Breast epithelium (tissue), 4 donors: ENCODE results near the gene TIE1. TPM values are rescaled to one million over a fixed set of nuclear protein-coding genes. Genes with fewer than 3 reads are reported as not detected.
A peak's percentile ranks its signal among the peaks of the same experiment; 100 is the strongest.
"Not testable (repeated sequence)": the region's sequence is repeated elsewhere in the genome, so short reads cannot be mapped to it uniquely, and the experiment has no call there.

Experiments used
- DNase-seq, 2 donors: peaks; one replicate each; pipeline ENCODE4 v3.0.0-alpha.2; 2019; ENCODE audit warnings: low spot score in 2 of 2
- H3K27ac ChIP-seq, 2 donors: fragments of 200-600 bp; sonication (generic) in 1 of 2; one replicate each; pipeline ENCODE4 v1.5.1; 2016 to 2019; ENCODE audit warnings: mild to moderate bottlenecking in 1 of 2
- H3K27me3 ChIP-seq, 2 donors: fragments of 200-600 bp; sonication (generic) in 1 of 2; one replicate each; pipeline versions ENCODE4 v1.5.1 to v1.6.0; 2017 to 2019; ENCODE audit warnings: control low read depth in 1 of 2, mild to moderate bottlenecking in 1 of 2
- H3K36me3 ChIP-seq: fragments of 200-600 bp; one replicate; pipeline ENCODE4 v1.5.1; 2019
- H3K4me1 ChIP-seq, 2 donors: fragments of 200-600 bp; sonication (generic); one replicate each; pipeline ENCODE4 v1.5.1; 2016 to 2019; ENCODE audit warnings: control low read depth in 1 of 2
- H3K4me3 ChIP-seq, 3 donors: fragments of 200-600 bp; sonication (generic); 1 replicate in 2 of 3; 2 replicates in 1 of 3; pipeline ENCODE4 v1.5.1; 2016 to 2019; ENCODE audit warnings: mild to moderate bottlenecking in 3 of 3, moderate library complexity in 2 of 3
- H3K9me3 ChIP-seq, 2 donors: fragments of 200-600 bp; sonication (generic) in 1 of 2; one replicate each; pipeline ENCODE4 v1.5.1; 2016 to 2019; ENCODE audit warnings: control low read depth in 1 of 2
- POLR2A ChIP-seq: fragments of 450-650 bp; IDR thresholded peaks from one replicate; pipeline ENCODE4 v1.6.1; 2016; ENCODE audit warnings: antibody characterized with exemption, mild to moderate bottlenecking, moderate library complexity
- POLR2AphosphoS5 ChIP-seq, 3 donors: sonication (generic); formaldehyde crosslinking; IDR thresholded peaks; one replicate each; pipeline ENCODE4 v1.6.1; 2017; ENCODE audit warnings: antibody characterized with exemption in 3 of 3
- intact Hi-C: fragments of 100-400 bp; cut with DNase I; formaldehyde crosslinking; loops from one replicate; pipeline ENCODE4 v1.15.1; 2023; ENCODE audit warnings: low total_unique reads
- total RNA-seq, 3 donors: library from RNA; depleted of rRNA; stranded (reverse); fragments of >200 nt; gene quantifications; one replicate each; pipeline ENCODE4 v1.1.0, GENCODE V29; 2016
- TF ChIP-seq, protein P1 (sequence below), 3 donors: fragments of 450-650 bp; IDR thresholded peaks; one replicate each; pipeline ENCODE4 v1.5.1; 2016 to 2017; ENCODE audit warnings: antibody characterized with exemption in 3 of 3, mild to moderate bottlenecking in 3 of 3, moderate library complexity in 3 of 3

Gene TIE1
- total RNA-seq, 3 donors from 2014 or later = 9.4 to 39.0 (median 24.2) TPM

DNA sequence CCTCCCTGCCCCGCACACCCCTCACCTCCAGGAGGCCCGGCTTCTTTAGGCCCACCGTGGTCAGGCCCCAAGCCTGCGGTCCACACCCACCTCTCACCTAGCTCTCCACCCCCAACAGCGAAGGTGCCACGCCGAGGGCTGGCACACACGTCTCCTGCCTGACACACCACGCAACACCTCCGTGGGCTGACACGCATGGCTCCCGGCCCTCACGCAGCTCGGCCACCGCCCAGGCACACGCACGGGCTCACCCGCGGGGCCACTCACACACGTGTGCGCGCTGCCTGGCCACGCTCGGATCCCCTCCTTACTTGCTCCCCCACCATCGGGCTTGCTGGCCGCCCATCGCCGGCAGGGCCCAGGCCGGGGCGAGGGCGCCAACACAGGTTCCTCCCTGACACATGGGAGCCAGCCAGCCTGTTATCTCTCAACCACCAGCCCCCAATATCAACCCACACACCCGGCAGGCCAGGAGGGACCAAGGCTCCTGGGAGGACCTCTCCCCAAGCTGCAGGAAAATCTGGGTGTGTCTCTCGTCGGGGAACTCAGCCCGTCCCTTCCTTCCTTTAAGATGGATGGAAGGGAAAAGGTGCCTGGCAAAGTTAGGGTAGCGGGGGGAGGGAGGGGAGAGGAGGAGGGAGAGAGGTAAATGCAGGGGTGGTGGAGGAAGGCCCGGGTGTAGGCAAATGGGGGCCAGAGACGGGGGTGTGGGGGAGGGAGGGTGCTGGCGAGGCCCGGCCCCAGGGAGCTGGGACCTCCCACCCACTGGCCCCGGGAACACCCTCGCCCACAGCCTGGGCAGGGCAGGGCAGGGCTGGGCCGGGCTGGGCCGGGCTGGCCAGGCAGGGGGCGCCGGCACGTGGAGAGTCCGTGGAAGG lies 66.5 kb downstream of the TIE1 start:
- DNase-seq = no peak
- intact Hi-C loops = no loop called here

DNA sequence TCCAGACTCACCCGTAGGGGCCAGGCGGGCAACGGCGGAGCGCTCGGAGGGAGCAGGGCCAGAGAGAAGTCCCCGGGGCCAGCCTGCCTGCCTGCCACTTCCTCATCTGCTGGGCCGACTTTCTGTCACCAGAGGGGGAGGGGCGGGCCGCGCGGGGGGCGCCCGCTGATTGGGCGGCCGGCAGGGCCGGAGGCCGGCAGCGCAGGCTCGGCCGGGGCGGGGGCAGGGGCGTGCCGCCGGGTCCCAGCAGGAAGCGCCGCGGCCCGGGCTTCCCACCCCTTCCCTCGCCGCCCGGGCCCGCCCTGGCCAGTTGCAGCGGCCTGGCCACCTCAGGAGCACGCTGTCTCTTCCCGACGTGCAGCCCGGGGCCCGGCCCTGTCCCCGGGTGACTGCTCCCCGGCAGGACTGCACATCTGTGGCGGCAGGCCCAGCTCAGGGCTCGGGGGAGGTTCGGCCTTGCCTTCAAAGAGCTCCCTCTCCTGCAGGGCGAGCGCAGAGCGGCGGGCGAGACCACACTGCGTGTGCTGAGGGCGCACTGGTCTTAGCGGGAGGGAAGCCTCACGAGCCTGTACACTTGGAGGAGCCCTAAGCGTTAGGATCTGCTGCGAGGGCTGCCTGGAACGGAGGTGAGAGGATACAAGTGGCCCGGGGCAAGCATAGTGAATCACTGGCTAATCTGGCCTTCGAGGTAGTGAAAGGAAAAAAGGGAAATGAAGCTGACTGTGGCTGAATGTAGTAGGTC lies 67.3 kb downstream of the TIE1 start, which contains the start of gene ELOVL1:
Gene ELOVL1, minus strand, starts transcription at position 108 of the 742 bp plus-strand sequence. CDS start 2,402 bp downstream, outside the sequence.
- Histone ChIP-seq H3K27ac (peak within 1 kb of the TSS; percentile 94 to 98), H3K9me3 (no peaks in the 10 kb centered on the region), H3K4me1 (peaks cover 8 to 18% of the 10 kb centered on the region in 2 donors), H3K36me3 (no peaks in the 10 kb centered on the region), H3K27me3 (no peaks in the 10 kb centered on the region), H3K4me3 (peak within 1 kb of the TSS; percentile 69 to 88 (median 88))
- intact Hi-C loops = no loop called here
- peak; percentile 89 for DNase-seq
- peak; percentile 27 to 52 (median 49) for TF ChIP-seq POLR2AphosphoS5 (IDR thresholded peaks at IDR 0.05)
- TF ChIP-seq, protein P1, sequence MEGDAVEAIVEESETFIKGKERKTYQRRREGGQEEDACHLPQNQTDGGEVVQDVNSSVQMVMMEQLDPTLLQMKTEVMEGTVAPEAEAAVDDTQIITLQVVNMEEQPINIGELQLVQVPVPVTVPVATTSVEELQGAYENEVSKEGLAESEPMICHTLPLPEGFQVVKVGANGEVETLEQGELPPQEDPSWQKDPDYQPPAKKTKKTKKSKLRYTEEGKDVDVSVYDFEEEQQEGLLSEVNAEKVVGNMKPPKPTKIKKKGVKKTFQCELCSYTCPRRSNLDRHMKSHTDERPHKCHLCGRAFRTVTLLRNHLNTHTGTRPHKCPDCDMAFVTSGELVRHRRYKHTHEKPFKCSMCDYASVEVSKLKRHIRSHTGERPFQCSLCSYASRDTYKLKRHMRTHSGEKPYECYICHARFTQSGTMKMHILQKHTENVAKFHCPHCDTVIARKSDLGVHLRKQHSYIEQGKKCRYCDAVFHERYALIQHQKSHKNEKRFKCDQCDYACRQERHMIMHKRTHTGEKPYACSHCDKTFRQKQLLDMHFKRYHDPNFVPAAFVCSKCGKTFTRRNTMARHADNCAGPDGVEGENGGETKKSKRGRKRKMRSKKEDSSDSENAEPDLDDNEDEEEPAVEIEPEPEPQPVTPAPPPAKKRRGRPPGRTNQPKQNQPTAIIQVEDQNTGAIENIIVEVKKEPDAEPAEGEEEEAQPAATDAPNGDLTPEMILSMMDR (IDR thresholded peaks at IDR 0.05) = peak in 1 of 3 donors; percentile 18
- TF ChIP-seq POLR2A = peak; percentile 38

More for the DNA sequence above, 66.5 kb downstream of the TIE1 start:
- Histone ChIP-seq H3K9me3 (no peaks in the 10 kb centered on the region), H3K4me3 (peak overlapping the region; percentile 69 to 88 (median 88)), H3K36me3 (no peaks in the 10 kb centered on the region), H3K4me1 (peaks cover 8 to 18% of the 10 kb centered on the region in 2 donors), H3K27ac (peak overlapping the region; percentile 94 to 98), H3K27me3 (no peaks in the 10 kb centered on the region)
- no peak for TF ChIP-seq POLR2A
- TF ChIP-seq POLR2AphosphoS5 (IDR thresholded peaks at IDR 0.05) = no peak
- TF ChIP-seq, protein P1 (IDR thresholded peaks at IDR 0.05) = no peak

DNA sequence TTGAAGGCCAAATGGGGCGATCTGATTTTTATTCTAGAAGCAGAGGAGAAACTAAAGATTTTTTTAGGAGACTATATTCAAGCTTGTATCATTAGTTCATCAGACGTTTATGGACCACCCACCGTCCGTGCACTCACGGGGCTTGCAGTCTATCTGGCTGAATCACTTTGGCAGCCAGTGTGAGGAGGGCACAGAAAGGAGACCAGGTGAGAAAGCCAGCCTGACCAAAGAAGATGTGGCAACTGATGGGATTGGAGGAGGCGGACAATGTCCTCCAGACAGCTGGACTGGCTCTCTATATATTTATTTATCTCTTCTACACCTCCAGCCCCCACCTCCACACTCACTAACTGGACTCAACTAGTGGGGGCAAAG lies 67.9 kb downstream of the TIE1 start:
- H3K9me3 ChIP-seq = no peaks in the 10 kb centered on the region
- H3K4me1 ChIP-seq = peaks cover 8 to 18% of the 10 kb centered on the region in 2 donors
- TF ChIP-seq POLR2A (no peak), POLR2AphosphoS5 (IDR thresholded peaks at IDR 0.05) (no peak)
- TF ChIP-seq, protein P1 (IDR thresholded peaks at IDR 0.05) = no peak
- no peaks in the 10 kb centered on the region for H3K36me3 ChIP-seq
- peak overlapping the region; percentile 94 to 98 for H3K27ac ChIP-seq
- intact Hi-C loops = no loop called here
- H3K27me3 ChIP-seq = no peaks in the 10 kb centered on the region
- DNase-seq = no peak
- peak overlapping the region; percentile 69 to 88 (median 88) for H3K4me3 ChIP-seq

DNA sequence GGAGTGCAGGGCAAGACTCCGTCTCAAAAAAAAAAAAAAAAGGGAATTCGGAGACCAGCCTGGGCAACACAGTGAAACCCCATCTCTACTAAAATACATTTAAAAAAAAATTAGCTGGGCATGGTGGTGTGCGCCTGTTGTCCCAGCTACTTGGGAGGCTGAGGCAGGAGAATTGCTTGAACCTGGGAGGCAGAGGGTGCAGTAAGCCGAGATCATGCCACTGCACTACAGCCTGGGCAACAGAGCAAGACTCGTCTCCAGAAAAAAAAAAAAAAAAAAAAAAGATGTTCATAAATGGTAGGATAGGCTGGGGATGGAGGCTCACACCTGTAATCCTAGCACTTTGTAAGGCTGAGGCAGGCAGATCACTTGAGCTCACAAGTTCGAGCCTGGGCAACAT lies 69.0 kb downstream of the TIE1 start:
- H3K4me1 ChIP-seq = peaks cover 8 to 18% of the 10 kb centered on the region in 2 donors
- H3K27me3 ChIP-seq, H3K27ac ChIP-seq, intact Hi-C loops, H3K4me3 ChIP-seq, H3K36me3 ChIP-seq, H3K9me3 ChIP-seq, DNase-seq: not testable (repeated sequence)

DNA sequence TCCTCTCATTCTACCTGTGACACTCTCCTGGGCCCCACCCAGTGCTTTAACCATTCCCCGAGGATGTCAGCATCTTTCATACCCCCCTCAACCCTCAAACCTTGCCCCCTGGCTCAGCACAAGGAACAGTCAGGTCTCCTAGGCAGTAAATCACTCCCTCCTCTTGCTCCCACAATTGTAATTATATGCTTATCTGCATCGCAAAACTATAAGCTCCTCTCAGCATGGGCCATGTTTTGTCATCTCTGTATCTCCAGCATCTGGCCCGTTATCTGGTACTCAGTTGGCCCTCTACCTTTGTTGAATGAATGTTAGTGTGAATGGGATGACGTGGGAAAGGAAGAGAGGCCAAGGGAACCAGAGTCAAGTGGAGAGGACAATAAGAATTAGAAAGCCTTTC lies 69.8 kb downstream of the TIE1 start:
- intact Hi-C loops = no loop called here

More for the DNA sequence above, 69.8 kb downstream of the TIE1 start:
- Histone ChIP-seq H3K27ac (no peak overlapping the region), H3K9me3 (no peaks in the 10 kb centered on the region), H3K4me3 (no peak overlapping the region), H3K27me3 (no peaks in the 10 kb centered on the region), H3K4me1 (peaks cover 8 to 17% of the 10 kb centered on the region in 2 donors), H3K36me3 (no peaks in the 10 kb centered on the region)
- TF ChIP-seq POLR2AphosphoS5 (IDR thresholded peaks at IDR 0.05) (no peak), POLR2A (no peak)
- TF ChIP-seq, protein P1 (IDR thresholded peaks at IDR 0.05) = no peak
- no peak for DNase-seq
